Measurements from ENCODE around the gene MMP20. TPM values are rescaled to one million over a fixed set of nuclear protein-coding genes. Genes with fewer than 3 reads are reported as not detected.

MMP20 gene
- polyA plus RNA-seq, 2 of the 4 experiments (the other 2 are of a cell fraction): not detected

GRCh38 chr11:102546923-102547471 is 78.1 kb downstream of the MMP20 start:
- no peak overlapping the region for H3K4me3 ChIP-seq
- no peaks in the 10 kb centered on the region for H3K9me3 ChIP-seq
- ChIA-PET CTCF (no interaction called here), POLR2A (no interaction called here)
- H3K27ac ChIP-seq: peak overlapping the region in 1 of 2 experiments; percentile 56; a peak in 3 of 6 replicates
- 87% methylated on average over 3 of the region's 3 CpGs for WGBS (ENCODE audit: missing lambda C conversion rate)
- TF ChIP-seq NFE2L2 (conservative IDR thresholded peaks at IDR 0.05; ENCODE audit: low read length): no peak
- no peak for TF ChIP-seq FOXS1 (CRISPR knock-in tag; IDR thresholded peaks at IDR 0.05)
- TF ChIP-seq HES2 (IDR thresholded peaks at IDR 0.05): no peak
- no peak for TF ChIP-seq RCOR1 (IDR thresholded peaks at IDR 0.05; ENCODE audit: low read depth, low read length)
- no peak for TF ChIP-seq NR3C1 (IDR thresholded peaks at IDR 0.05)
- no peak for TF ChIP-seq ESRRA (IDR thresholded peaks at IDR 0.05; ENCODE audit: borderline replicate concordance, low read length)
- no peak for TF ChIP-seq RFX5 (IDR thresholded peaks at IDR 0.05)
- TF ChIP-seq HOXB13 (CRISPR knock-in tag; IDR thresholded peaks at IDR 0.05; ENCODE audit: low read depth): no peak
- TF ChIP-seq CBX8 (IDR thresholded peaks at IDR 0.05): no peak
- TF ChIP-seq JUN (IDR thresholded peaks at IDR 0.05): no peak
- no peak for TF ChIP-seq E2F6 (IDR thresholded peaks at IDR 0.05; ENCODE audit: borderline replicate concordance, low read depth)
- TF ChIP-seq RAD21 (conservative IDR thresholded peaks at IDR 0.05 in 1 of 2, IDR thresholded peaks at IDR 0.05 in 1 of 2): no peak
- no peak for FAIRE-seq
- ATAC-seq: no peak
- H3K4me2 ChIP-seq: no peak overlapping the region
- no peak for DNase-seq (ENCODE audit: low read depth in 1 of 2, low spot score in 1 of 2)
- peaks cover 28% of the 10 kb centered on the region for H3K4me1 ChIP-seq

- TF ChIP-seq CHD4 (IDR thresholded peaks at IDR 0.05; ENCODE audit: borderline replicate concordance): no peak
- no peak for TF ChIP-seq RAD21 (conservative IDR thresholded peaks at IDR 0.05 in 1 of 2, IDR thresholded peaks at IDR 0.05 in 1 of 2)
- TF ChIP-seq CBX8 (IDR thresholded peaks at IDR 0.05): no peak
- no peak for TF ChIP-seq HEYL (CRISPR knock-in tag; IDR thresholded peaks at IDR 0.05)
- no peak for TF ChIP-seq MAZ (IDR thresholded peaks at IDR 0.05; ENCODE audit: borderline replicate concordance, low read depth, low read length)
- TF ChIP-seq HES2 (IDR thresholded peaks at IDR 0.05): no peak
- POLR2A ChIA-PET: no interaction called here
- CTCF ChIA-PET: interaction anchor here (0.6 to 1.1 kb wide), 2 partner anchors 15 to 252 kb away, joined by 3 read pairs; no protein-coding TSS in a partner anchor
- H3K4me3 ChIP-seq: no peak overlapping the region
- ATAC-seq (no peak), DNase-seq (ENCODE audit: low read depth in 1 of 2, low spot score in 1 of 2) (no peak), FAIRE-seq (no peak)
- peaks cover 22% of the 10 kb centered on the region for H3K4me1 ChIP-seq
- 65% methylated on average over 4 of the region's 4 CpGs for WGBS (ENCODE audit: missing lambda C conversion rate)
- H3K27ac ChIP-seq: peak overlapping the region in 1 of 2 experiments; percentile 39; a peak in 1 of 6 replicates
- H3K4me2 ChIP-seq: no peak overlapping the region
- H3K9me3 ChIP-seq: no peaks in the 10 kb centered on the region
Observed at GRCh38 chr11:102546427-102546826, 78.7 kb downstream of the MMP20 start.

GRCh38 chr11:102545701-102546100 is 79.4 kb downstream of the MMP20 start:
- no peak for ATAC-seq
- no peak for FAIRE-seq
- no peak for TF ChIP-seq EHF (CRISPR knock-in tag; IDR thresholded peaks at IDR 0.05)
- no peak for TF ChIP-seq CEBPB (IDR thresholded peaks at IDR 0.05)
- peak overlapping the region in 1 of 2 experiments; percentile 39; a peak in 3 of 6 replicates for H3K27ac ChIP-seq
- WGBS (ENCODE audit: missing lambda C conversion rate): 95% methylated on average over 4 of the region's 4 CpGs
- H3K4me1 ChIP-seq: peaks cover 15% of the 10 kb centered on the region
- ChIA-PET POLR2A (no interaction called here), CTCF (interaction anchor here (0.6 to 1.1 kb wide), 2 partner anchors 14 to 252 kb away, joined by 3 read pairs; no protein-coding TSS in a partner anchor)
- H3K9me3 ChIP-seq: no peaks in the 10 kb centered on the region
- no peak overlapping the region for H3K4me3 ChIP-seq
- no peak overlapping the region for H3K4me2 ChIP-seq
- DNase-seq (ENCODE audit: low read depth in 1 of 2, low spot score in 1 of 2): no peak

- H3K27ac ChIP-seq: peak overlapping the region in 1 of 2 experiments; percentile 16; a peak in 1 of 6 replicates
- no peaks in the 10 kb centered on the region for H3K9me3 ChIP-seq
- ChIA-PET CTCF (no interaction called here), POLR2A (no interaction called here)
- ATAC-seq: no peak
- peaks cover 13% of the 10 kb centered on the region; the same call in 2 of the 3 replicates for H3K4me1 ChIP-seq
- DNase-seq (ENCODE audit: low read depth in 1 of 2, low spot score in 1 of 2): no peak
- FAIRE-seq: no peak
- H3K4me3 ChIP-seq: no peak overlapping the region
- no peak for TF ChIP-seq NFE2L2 (conservative IDR thresholded peaks at IDR 0.05; ENCODE audit: low read length)
- TF ChIP-seq CEBPB (IDR thresholded peaks at IDR 0.05): no peak
- no peak for TF ChIP-seq EHMT2 (IDR thresholded peaks at IDR 0.05; ENCODE audit: low read depth)
- 94% methylated on average over 1 of the region's 1 CpG for WGBS (ENCODE audit: missing lambda C conversion rate)
- no peak overlapping the region for H3K4me2 ChIP-seq
Observed at GRCh38 chr11:102544594-102544993, 80.5 kb downstream of the MMP20 start.

Measured in A549 (cell line).